ENCODE results near the gene CD300LD.
"Not testable (repeated sequence)": the region's sequence is repeated elsewhere in the genome, so short reads cannot be mapped to it uniquely, and the experiment has no call there.

CD300LD gene

GRCh38 chr17:74637926-74638325 is 45.8 kb upstream of the CD300LD start:
- H3K79me2 ChIP-seq (ENCODE audit: insufficient read depth, low read length), result no peaks in the 10 kb centered on the region
- H3F3A ChIP-seq (ENCODE audit: insufficient read depth, low read length), result no peaks in the 10 kb centered on the region
- no peaks in the 10 kb centered on the region for H4K20me1 ChIP-seq (ENCODE audit: insufficient read depth, low read length)
- no peak overlapping the region for H3K4me2 ChIP-seq (ENCODE audit: low read length)
- no peak overlapping the region for H3K9ac ChIP-seq (ENCODE audit: low read length)
- TF ChIP-seq EZH2 (IDR thresholded peaks at IDR 0.05; ENCODE audit: borderline replicate concordance, low read length), result no peak
- no peak for TF ChIP-seq CTCF (IDR thresholded peaks at IDR 0.05; ENCODE audit: low read length)
- H2AFZ ChIP-seq (ENCODE audit: low read length), result no peak overlapping the region
- no peaks in the 10 kb centered on the region for H3K36me3 ChIP-seq (ENCODE audit: insufficient read depth, low read length)
- H3K27ac ChIP-seq (ENCODE audit: low read depth, low read length, poor library complexity, severe bottlenecking), result no peak overlapping the region
- H3K9me3 ChIP-seq (ENCODE audit: low read length), result no peaks in the 10 kb centered on the region
- no peak overlapping the region for H3K4me3 ChIP-seq (ENCODE audit: low read depth, low read length, poor library complexity, severe bottlenecking)
- no peaks in the 10 kb centered on the region for H3K27me3 ChIP-seq (ENCODE audit: insufficient read depth, low read length)
- no peaks in the 10 kb centered on the region for H3K4me1 ChIP-seq (ENCODE audit: insufficient read depth, low read length, severe bottlenecking)
- no peaks in the 10 kb centered on the region for H3K9me2 ChIP-seq (ENCODE audit: low read depth, low read length)

DNA sequence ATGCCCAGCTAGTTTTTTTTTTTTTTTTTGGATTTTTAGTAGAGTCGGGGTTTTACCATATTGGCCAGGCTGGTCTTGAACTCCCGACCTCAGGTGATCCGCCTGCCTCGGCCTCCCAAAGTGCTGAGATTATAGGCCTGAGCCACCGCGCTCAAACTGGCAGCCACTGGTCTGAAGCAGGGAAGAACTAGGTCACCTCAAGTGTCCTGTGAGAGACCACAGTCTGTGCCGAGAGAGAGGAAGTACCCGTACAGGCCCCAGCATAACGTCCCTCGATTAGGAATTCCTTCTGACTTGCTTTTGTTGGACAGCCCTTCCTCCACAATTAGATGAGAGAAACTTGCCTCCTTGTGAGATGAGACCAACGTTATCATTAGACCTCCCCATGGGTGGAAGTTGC is 45.2 kb upstream of the CD300LD start:
- no peak for TF ChIP-seq CTCF (IDR thresholded peaks at IDR 0.05; ENCODE audit: low read length)
- TF ChIP-seq EZH2 (IDR thresholded peaks at IDR 0.05; ENCODE audit: borderline replicate concordance, low read length), result no peak
- no peak overlapping the region for H3K9ac ChIP-seq (ENCODE audit: low read length)
- no peak overlapping the region for H3K27ac ChIP-seq (ENCODE audit: low read depth, low read length, poor library complexity, severe bottlenecking)
- no peak overlapping the region for H3K4me2 ChIP-seq (ENCODE audit: low read length)
- H3K36me3 ChIP-seq (ENCODE audit: insufficient read depth, low read length), result no peaks in the 10 kb centered on the region
- no peaks in the 10 kb centered on the region for H3K27me3 ChIP-seq (ENCODE audit: insufficient read depth, low read length)
- no peaks in the 10 kb centered on the region for H3F3A ChIP-seq (ENCODE audit: insufficient read depth, low read length)
- no peaks in the 10 kb centered on the region for H3K9me3 ChIP-seq (ENCODE audit: low read length)
- H3K9me2 ChIP-seq (ENCODE audit: low read depth, low read length), result no peaks in the 10 kb centered on the region
- H3K4me3 ChIP-seq (ENCODE audit: low read depth, low read length, poor library complexity, severe bottlenecking), result no peak overlapping the region
- no peaks in the 10 kb centered on the region for H4K20me1 ChIP-seq (ENCODE audit: insufficient read depth, low read length)
- no peaks in the 10 kb centered on the region for H3K79me2 ChIP-seq (ENCODE audit: insufficient read depth, low read length)
- H2AFZ ChIP-seq (ENCODE audit: low read length), result no peak overlapping the region
- H3K4me1 ChIP-seq (ENCODE audit: insufficient read depth, low read length, severe bottlenecking), result no peaks in the 10 kb centered on the region

GRCh38 chr17:74636541-74637085 is 44.5 kb upstream of the CD300LD start:
- not testable (repeated sequence) for H3K4me1 ChIP-seq (ENCODE audit: insufficient read depth, low read length, severe bottlenecking); H3K4me3 ChIP-seq (ENCODE audit: low read depth, low read length, poor library complexity, severe bottlenecking); H3K9ac ChIP-seq (ENCODE audit: low read length); H3K27me3 ChIP-seq (ENCODE audit: insufficient read depth, low read length); H3K36me3 ChIP-seq (ENCODE audit: insufficient read depth, low read length); H3K79me2 ChIP-seq (ENCODE audit: insufficient read depth, low read length); H2AFZ ChIP-seq (ENCODE audit: low read length); H3K27ac ChIP-seq (ENCODE audit: low read depth, low read length, poor library complexity, severe bottlenecking); H3K9me2 ChIP-seq (ENCODE audit: low read depth, low read length); H3F3A ChIP-seq (ENCODE audit: insufficient read depth, low read length); H3K4me2 ChIP-seq (ENCODE audit: low read length); H3K9me3 ChIP-seq (ENCODE audit: low read length); H4K20me1 ChIP-seq (ENCODE audit: insufficient read depth, low read length)

- Histone ChIP-seq H3K4me1 (ENCODE audit: insufficient read depth, low read length, severe bottlenecking) (no peaks in the 10 kb centered on the region), H3K27ac (ENCODE audit: low read depth, low read length, poor library complexity, severe bottlenecking) (no peak overlapping the region), H3K4me3 (ENCODE audit: low read depth, low read length, poor library complexity, severe bottlenecking) (no peak overlapping the region), H3K4me2 (ENCODE audit: low read length) (no peak overlapping the region), H3K27me3 (ENCODE audit: insufficient read depth, low read length) (no peaks in the 10 kb centered on the region), H3K9ac (ENCODE audit: low read length) (no peak overlapping the region), H3F3A (ENCODE audit: insufficient read depth, low read length) (no peaks in the 10 kb centered on the region), H3K36me3 (ENCODE audit: insufficient read depth, low read length) (no peaks in the 10 kb centered on the region), H4K20me1 (ENCODE audit: insufficient read depth, low read length) (no peaks in the 10 kb centered on the region), H3K9me2 (ENCODE audit: low read depth, low read length) (no peaks in the 10 kb centered on the region), H3K79me2 (ENCODE audit: insufficient read depth, low read length) (no peaks in the 10 kb centered on the region), H3K9me3 (ENCODE audit: low read length) (no peaks in the 10 kb centered on the region), H2AFZ (ENCODE audit: low read length) (no peak overlapping the region)
- TF ChIP-seq EZH2 (IDR thresholded peaks at IDR 0.05; ENCODE audit: borderline replicate concordance, low read length) (no peak), CTCF (IDR thresholded peaks at IDR 0.05; ENCODE audit: low read length) (no peak)
Observed at GRCh38 chr17:74635418-74635817, 43.3 kb upstream of the CD300LD start.
